HG03135 (cell line): ENCODE measurements around the gene FTL.
"Not testable (repeated sequence)": the region's sequence is repeated elsewhere in the genome, so short reads cannot be mapped to it uniquely, and the experiment has no call there.

ENCODE experiments used
- ATAC-seq: cut with Tn5 transposase; IDR thresholded peaks from one replicate; pipeline ENCODE4 v1.9.1; 2021; ENCODE audit warnings: mild to moderate bottlenecking, moderate library complexity; ENCODE audit not compliant: unreplicated experiment

FTL gene

GRCh38 chr19:48965040-48965805 lies at the start of gene FTL:
Gene FTL, plus strand, starts transcription at chr19:48965309. Its CDS starts 199 bp downstream, at chr19:48965508.
- ATAC-seq = peak; percentile 48

DNA sequence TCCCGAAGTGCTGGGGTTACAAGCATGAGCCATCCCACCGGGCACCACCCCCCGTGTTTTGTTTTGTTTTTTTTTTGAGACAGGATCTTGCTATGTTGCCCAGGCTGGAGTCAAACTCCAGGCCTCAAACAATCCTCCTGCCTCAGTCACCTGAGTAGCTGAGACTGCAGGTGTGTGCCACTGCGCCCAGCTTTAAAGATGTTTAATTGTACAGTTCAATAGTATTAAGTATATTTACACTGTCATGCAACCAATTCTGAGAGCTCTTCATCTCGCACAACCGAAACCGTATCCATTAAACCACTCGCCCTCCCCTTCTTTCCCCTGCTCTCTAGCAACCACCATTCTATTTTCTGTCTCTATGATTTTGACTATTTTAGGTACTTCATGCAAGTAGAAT lies 49.4 kb upstream of the FTL start:
- no peak for ATAC-seq

DNA sequence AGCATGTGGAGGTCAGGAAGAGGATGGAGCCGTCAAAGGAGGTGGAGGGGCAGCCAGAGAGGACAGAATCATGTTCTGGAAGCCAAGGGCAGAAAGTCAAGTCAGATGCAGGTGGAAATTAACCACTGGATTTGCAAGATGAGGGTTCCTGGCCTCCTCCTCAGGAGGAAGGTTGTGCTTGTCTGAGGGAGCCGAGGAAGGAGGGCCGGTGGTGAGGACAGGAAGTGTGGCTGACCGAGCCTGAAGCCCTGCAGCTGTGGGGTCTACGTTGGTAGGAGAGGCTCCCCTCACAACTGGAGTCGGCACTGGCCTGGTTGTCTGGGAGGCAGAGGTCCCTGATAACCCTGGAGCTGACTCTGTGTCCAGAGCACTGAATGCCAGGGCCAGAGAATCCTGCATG lies 47.0 kb upstream of the FTL start:
- ATAC-seq = no peak

GRCh38 chr19:48918801-48919247 lies 46.3 kb upstream of the FTL start:
- no peak for ATAC-seq

DNA sequence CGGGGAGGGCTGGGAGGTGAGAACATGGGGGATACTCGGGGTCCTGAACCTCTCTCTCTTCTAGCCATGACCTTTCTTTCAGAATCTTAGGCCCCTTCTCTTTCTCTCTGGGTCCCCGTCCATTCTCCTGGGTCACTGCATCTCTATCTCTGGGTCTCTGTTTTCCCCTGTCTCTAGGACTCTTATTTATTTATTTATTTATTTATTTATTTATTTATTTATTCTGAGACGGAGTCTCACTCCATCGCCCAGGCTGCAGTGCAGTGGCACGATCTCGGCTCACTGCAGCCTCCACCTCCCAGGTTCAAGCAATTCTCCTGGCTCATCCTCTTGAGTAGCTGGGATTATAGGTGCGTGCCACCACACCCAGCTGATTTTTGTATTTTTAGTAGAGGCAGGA lies 45.8 kb upstream of the FTL start:
- not testable (repeated sequence) for ATAC-seq

DNA sequence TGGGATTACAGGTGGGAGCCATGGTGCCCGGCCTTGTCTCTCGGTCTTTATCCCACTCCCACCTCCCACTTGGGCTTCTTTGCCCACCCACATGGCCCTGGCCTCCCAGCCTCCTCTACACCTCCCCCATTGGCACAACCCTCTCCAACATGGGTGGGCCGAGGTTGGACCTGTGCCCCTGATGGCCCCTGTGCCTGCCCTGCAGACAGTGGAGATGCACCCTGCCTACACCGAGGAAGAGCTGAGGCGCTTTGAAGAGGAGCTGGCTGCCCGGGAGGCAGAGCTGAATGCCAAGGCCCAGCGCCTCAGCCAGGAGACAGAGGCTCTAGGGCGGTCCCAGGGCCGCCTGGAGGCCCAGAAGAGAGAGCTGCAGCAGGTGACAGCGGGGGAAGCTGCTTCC lies 44.2 kb upstream of the FTL start:
- no peak for ATAC-seq

- no peak for ATAC-seq
Observed at GRCh38 chr19:48921721-48922500, 43.2 kb upstream of the FTL start.

DNA sequence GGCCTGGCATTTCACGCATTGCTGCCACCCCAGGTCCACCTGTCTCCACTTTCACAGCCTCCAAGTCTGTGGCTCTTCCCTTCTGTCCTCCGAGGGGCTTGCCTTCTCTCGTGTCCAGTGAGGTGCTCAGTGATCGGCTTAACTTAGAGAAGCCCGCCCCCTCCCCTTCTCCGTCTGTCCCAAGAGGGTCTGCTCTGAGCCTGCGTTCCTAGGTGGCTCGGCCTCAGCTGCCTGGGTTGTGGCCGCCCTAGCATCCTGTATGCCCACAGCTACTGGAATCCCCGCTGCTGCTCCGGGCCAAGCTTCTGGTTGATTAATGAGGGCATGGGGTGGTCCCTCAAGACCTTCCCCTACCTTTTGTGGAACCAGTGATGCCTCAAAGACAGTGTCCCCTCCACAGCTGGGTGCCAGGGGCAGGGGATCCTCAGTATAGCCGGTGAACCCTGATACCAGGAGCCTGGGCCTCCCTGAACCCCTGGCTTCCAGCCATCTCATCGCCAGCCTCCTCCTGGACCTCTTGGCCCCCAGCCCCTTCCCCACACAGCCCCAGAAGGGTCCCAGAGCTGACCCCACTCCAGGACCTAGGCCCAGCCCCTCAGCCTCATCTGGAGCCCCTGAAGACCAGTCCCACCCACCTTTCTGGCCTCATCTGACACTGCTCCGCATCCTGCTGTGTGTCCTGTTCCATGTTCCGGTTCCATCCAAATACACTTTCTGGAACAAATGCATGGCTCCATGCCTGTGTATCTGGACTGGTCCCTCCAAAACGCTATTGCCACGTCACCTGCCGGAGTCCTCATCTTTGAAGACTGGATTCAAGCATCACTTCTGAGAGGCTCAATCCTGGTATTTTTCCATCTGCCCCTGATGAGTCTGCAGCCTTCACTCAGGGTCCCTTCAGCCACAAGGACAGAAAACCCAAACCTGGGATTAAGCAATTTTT lies 42.3 kb upstream of the FTL start:
- no peak for ATAC-seq

DNA sequence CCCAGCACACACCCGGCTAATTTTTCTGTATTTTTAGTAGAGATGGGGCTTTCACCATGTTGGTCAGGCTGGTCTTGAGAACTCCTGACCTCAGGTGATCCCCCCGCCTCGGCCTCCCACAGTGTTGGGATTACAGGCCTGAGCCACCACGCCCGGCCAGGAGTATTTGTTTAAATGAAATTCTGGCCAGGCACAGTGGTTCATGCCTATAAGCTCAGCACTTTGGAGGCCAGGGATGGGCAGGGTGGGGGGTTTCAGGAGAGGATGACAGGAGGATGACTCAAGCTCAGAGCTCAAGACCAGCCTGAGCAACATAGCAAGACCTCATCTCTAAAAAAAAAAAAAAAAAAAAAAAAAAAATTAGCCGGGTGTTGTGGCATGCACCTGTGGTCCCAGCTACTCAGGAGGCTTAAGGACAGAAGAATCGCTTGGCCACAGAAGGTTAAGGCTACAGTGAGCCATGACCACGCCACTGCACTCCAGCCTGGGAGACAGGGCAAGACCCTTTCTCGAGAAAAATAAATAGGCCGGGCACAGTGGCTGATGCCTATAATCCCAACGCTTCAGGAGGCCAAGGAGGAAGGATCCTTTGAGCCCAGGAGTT lies 39.8 kb upstream of the FTL start:
- no peak for ATAC-seq

DNA sequence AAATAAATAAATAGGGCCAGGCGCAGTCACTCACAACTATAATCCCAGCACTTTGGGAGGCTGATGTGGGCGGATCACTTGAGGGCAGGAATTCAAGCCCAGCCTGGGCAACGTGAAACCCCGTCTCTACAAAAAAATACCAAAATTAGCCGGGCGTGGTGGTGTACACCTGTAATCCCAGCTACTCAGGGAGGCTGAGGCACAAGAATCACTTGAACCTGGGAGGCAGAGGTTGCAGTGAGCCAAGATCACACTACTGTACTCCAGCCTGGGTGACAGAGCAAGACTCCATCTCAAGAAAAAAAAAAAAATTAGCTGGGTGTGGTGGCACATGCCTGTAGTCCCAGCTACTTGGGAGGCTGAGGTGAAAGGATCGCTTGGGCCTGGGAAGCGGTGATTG lies 39.2 kb upstream of the FTL start:
- not testable (repeated sequence) for ATAC-seq

DNA sequence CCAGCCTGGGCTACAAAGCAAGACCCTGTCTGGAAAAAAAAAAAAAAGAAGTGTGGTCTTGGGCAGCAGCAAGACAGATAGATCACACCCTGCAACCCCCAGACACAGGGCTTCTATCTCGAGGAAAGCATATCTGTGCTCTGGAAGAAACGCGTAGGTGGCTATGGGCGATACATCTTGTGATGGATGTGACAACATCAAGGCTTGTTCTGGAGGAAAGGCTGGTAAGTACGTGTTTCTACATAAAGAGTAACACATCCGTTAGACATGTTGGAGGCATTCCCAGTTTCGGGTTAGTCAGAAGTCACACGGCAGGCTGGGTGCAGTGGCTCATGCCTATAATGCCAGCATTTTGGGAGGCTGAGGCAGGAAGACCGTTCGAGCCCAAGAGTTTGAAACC lies 38.2 kb upstream of the FTL start:
- no peak for ATAC-seq

DNA sequence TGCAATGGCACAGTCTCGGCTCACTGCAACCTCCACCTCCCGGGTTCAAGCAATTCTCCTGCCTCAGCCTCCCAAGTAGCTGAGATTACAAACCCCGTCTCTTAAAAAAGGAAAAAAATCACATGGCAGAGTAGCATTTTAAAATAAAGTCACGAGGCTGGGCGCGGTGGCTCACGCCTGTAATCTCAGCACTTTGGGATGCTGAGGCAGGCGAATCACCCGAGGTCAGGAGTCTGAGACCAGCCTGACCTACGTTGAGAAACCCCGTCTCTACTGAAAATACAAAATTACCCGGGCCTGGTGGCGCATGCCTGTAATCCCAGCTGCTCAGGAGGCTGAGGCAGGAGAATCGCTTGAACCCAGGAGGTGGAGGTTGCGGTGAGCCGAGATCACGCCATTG lies 37.4 kb upstream of the FTL start:
- not testable (repeated sequence) for ATAC-seq

DNA sequence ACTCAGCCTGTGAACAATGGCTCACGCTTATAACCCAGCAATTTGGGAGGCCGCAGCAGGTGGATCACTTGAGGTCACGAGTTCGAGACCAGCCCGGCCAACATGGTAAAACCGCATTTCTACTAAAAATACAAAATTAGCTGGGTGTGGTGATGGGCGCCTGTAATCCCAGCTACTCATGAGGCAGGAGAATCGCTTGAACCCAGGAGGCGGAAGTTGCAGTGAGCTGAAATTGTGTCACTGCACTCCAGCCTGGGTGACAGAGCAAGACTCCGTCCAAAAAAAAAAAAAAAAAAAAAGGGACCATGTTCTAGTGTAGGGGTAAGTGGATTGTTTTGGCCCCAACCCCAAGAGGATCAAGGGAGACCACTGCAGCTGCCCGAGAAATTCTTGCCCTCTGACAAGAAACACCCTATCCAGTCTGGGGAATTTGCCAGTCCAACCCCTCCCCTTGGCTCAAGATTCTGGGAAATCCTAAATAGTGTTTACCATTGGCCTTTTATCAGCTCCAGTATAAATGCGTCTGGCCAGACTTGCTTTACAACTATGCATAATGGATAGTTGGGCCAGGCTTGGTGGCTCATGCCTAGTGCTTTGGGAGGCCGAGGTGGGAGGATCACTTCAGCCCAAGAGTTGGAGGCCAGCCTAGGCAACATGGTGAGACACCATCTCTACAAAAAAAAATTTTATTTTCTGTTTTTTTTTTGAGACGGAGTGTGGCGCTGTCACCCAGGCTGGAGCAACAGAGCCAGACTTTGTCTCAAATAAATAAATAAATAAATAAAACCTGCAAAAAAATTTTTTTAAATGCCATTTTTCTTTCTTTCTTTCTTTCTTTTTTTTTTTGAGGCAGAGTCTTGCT lies 36.7 kb upstream of the FTL start:
- ATAC-seq = no peak

DNA sequence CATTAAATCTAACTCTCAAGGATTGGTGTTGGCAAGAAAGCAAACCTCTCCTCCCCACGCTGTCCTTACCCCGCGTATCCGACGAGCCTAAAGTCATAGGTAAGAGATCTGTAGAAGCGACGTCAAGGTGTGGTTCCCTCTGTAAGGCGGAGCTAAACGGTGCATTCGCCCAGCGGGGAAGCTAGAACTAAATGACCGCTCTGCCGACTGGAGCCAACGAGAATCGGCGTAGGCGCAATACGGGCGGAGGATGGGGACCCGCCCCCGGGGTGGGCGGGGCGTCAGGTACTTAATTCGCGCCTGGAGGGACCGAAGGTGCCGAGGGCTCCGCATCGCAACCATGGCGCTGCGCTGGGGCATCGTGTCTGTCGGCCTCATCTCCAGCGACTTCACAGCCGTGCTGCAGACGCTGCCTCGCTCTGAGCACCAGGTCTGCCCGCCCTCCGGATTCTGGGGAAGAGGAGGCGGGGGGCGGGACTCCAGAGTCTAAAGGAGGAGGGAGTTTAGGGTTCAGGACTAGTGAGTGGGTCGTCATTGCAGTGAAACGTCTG lies 31.7 kb upstream of the FTL start, which contains the start of gene DHDH:
Gene DHDH (plus strand): TSS at position 318 of the 551 bp plus-strand sequence. CDS start 23 bp downstream, at position 341.
- ATAC-seq = no peak

- ATAC-seq = no peak
Observed at GRCh38 chr19:48934837-48935236, 30.3 kb upstream of the FTL start.

GRCh38 chr19:48935864-48936263 lies 29.2 kb upstream of the FTL start:
- no peak for ATAC-seq

GRCh38 chr19:48938256-48938655 lies 26.9 kb upstream of the FTL start:
- no peak for ATAC-seq

DNA sequence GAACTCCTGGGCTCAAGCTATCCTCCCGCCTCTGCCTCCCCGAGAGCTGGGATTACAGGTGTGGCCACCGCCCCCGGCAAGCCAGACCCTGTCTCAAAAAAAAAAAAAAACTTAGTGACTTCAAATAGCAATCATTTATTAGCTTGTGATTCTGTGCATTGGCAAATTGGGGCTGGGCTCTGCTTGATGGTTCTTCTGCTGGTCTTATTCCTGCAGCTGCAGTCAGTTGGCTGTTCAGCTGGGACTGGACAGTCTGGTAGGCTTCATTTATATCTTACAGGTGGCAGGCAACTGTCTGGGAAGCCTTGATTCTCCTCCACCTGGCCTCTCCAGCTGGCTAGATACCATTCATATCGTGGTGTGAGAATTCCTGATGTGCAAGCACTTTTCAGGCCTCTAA lies 24.2 kb upstream of the FTL start:
- ATAC-seq = no peak

DNA sequence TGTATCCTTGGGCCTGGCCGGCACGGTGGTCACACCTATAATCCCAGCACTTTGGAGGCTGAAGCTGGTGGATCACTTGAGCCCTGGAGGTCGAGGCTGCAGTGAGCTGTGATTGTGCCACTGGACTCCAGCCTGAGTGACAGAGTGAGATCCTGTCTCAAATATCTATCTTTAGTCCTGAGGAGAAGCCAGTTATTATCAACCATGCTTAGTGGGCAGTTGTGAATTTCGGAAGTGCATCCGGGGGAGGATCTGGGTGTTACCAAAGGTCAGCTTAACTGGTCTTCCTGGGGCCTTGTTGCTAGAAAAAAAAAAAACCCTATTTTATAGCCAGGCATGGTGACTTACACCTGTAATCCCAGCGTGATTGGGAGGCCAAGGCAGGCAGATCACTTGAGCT lies 22.0 kb upstream of the FTL start:
- ATAC-seq = no peak
